ENCODE results near the gene FNDC8.
"Not testable (repeated sequence)": the region's sequence is repeated elsewhere in the genome, so short reads cannot be mapped to it uniquely, and the experiment has no call there.

FNDC8 gene

DNA sequence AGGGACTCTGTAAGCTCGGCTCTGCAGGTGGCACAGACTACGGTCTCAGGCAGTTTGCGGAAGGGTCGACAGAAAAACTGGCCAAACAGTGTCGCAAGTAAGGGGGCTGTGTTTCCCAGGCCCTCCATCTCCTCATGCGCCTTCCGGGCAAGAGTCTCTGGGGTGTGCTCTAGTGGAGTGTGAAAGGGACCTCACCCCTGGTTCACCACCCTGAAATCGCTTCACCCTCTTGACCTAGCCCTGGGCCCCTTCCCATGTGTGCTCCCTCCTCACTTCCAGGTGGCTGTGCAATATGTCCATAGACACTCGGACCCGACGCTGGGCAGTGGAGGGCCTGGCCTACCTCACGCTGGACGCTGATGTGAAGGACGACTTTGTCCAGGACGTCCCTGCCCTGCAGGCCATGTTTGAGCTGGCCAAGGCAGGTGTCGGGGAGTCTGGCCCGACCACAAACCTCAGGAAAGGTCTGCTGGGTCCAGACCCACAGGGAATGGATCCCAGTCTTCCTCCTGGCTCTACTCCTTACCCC is 48.5 kb downstream of the FNDC8 start:
- no peak for DNase-seq (ENCODE audit: low read depth in 2 of 3, low spot score in 1 of 3)

DNA sequence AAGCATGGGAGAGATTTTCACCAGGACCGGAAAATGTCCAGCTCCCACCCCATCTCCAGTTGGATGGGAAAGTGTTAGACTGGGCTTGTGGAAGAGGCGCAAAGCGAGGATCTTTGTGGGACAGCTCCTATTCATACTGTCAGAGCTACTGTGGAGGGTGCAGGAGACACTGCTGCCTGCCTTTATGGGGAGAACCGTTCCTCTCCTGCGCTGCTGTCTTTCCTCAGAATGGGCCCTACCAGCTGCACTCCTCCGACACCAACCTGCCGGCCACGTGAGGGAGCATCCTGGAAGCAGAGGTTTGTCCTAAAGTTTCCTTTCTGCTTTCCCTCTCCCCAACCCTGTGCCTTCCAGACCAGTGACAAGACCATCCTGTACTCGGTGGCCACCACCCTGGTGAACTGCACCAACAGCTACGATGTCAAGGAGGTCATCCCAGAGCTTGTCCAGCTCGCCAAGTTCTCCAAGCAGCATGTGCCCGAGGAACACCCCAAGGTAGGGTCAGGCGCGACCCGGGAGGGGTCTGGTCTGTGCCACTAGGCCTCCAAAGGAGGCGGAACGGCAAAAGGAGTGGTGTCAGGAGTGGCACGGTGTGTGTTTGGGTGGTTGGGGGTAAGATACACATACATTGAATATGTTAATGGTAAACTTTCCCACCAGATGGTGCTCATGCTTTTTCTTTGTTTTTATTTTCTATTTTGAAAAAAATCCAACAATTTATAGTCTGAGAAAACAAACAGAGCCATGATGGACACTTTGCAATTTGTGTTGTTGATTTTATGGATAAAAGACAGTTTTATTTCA is 49.8 kb downstream of the FNDC8 start:
- no peak for DNase-seq (ENCODE audit: low read depth in 2 of 3, low spot score in 1 of 3)

DNA sequence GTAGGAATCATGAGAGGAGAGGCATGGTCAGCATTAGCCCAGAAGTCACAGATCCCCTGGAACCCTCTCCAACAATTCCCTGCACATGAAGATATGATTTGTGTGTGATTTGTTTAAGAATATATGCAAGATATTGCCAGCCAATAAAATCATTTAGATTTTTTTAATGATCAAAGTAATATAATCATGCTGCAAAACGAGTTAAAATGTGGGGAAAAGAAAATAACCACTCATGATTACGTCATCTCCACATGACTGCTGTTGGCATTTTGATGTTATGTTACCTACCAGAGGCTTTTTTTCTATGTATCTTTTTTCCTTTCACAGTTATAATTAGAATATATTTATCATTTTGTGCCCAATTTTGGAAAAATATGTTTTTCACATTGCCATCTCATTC is 50.4 kb downstream of the FNDC8 start:
- DNase-seq (ENCODE audit: low read depth in 2 of 3, low spot score in 1 of 3), result no peak

DNA sequence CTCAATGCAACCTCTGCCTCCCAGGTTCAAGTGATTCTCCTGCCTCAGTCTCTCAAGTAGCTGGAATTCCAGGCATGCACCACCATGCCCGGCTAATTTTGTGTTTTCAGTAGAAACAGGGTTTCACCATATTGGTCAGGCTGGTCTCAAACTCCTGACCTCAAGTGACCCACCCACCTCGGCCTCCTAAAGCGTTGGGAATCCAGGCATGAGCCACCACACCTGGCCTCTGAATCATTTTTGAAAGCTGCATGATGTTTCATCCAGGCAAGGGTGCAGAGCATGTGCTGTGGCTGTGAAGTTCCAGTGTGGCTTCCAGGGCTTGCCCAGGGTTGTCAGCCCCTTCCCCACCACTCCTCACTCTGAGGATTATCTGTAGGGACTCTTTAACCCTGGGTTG is 50.9 kb downstream of the FNDC8 start:
- DNase-seq (ENCODE audit: low read depth in 2 of 3, low spot score in 1 of 3), result not testable (repeated sequence)

DNA sequence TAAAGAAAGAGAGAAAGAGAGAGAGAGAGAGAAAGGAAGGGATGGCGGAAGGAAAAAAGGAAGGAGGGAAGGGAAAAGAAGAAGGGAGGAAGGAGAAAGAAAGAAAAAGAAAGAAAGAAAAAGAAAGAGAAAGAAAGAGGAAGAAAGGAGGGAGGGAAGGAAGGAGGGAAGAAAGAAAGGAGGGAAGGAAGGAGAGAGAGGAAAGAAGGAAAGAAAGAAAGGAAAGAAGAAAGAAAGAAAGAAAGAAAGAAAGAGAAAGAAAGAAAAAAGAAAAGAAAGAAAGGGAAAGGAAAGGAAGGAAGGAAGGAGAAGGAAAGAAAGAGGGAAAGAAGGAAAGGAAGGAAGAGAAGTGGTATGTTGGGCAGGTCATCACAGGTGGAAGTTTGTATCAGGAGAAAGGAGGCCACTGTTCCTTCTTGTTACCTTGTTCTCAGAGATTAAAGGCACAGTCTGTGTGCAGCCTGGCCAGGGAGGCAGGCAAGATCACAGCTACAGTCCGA is 53.5 kb downstream of the FNDC8 start:
- no peak for DNase-seq (ENCODE audit: low read depth in 2 of 3, low spot score in 1 of 3)

DNA sequence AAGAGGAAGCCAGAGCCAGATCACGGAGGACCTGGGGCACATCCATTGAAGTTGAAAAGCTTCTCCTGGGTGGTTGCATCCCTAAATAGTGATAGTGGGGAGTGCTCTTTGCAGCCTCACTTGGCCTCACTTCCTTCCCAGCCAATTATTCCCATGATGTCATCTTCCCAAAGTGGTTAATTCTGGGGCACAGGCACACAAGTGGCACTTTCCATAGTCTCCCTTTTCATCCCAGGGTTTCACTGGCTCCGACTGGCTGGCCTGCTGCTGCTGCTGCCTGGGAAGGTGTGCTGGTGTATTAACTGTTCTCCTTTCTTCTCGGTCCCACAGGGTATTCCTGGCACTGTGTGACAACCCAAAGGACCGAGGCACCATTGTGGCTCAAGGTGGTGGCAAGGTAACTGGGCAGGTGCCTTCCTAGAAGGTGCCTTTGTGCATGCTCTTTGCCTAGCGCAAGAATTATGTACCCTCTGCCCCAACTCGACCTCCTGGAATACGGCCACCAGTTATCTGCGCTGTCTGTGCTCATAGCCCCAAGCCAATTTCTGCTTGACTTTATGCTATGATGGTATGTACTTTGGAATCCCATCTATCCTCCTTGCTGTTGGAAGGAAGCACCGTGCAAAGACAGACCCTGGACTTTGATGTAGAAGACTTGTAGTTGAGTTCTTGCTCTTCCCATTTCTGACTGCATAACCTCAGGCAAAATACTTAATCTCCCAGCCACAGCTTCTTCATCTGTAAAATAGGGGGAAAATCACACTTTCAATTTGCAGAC is 54.4 kb downstream of the FNDC8 start:
- no peak for DNase-seq (ENCODE audit: low read depth in 2 of 3, low spot score in 1 of 3)

DNA sequence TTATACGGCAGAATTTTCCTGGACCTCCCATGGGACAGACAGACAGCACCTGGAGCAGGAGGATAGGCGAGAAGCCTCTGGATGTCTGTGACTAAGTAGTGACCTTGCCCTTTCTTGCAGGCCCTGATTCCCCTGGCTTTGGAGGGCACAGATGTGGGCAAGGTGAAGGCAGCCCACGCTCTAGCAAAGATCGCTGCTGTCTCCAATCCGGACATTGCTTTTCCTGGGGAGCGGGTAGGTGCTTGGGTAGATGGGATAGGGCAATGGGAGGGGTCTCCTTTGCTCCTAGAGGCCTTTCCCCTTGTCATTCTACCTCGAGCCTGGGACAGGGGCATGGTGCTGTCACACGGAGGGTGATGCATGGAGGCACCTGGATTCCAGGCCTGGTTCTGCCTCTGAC is 55.5 kb downstream of the FNDC8 start:
- no peak for DNase-seq (ENCODE audit: low read depth in 2 of 3, low spot score in 1 of 3)

DNA sequence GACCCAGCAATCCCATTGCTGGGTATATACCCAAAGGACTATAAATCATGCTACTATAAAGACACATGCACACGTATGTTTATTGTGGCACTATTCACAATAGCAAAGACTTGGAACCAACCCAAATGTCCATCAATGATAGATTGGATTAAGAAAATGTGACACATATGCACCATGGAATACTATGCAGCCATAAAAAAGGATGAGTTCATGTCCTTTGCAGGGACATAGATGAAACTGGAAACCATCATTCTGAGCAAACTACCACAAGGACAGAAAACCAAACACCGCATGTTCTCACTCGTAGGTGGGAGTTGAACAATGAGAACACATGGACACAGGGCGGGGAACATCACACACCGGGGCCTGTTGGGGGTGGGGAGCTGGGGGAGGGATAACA is 58.0 kb downstream of the FNDC8 start:
- not testable (repeated sequence) for DNase-seq (ENCODE audit: low read depth in 2 of 3, low spot score in 1 of 3)

All from stimulated activated CD4-positive, alpha-beta T cell treated with anti-CD3 and anti-CD28 coated beads, Interleukin-12 subunit alpha, Interleukin-12 subunit beta, amount 100 ng/mL, for 48 hours (primary cell).